ENCODE data around the gene CREB1.

- TF ChIP-seq EZH2phosphoT487 (IDR thresholded peaks at IDR 0.05) = no peak
- no peak for TF ChIP-seq CTCF (IDR thresholded peaks at IDR 0.05)
- TF ChIP-seq EZH2 (IDR thresholded peaks at IDR 0.05) = no peak
Measured at GRCh38 chr2:207530160-207531031, 634 bp downstream of the CREB1 start.

Measured in neural progenitor cell (in vitro differentiated cells).